ENCODE measurements around the gene XXYLT1. TPM values are rescaled to one million over a fixed set of nuclear protein-coding genes. Genes with fewer than 3 reads are reported as not detected.
A peak's percentile ranks its signal among the peaks of the same experiment; 100 is the strongest.
"Not testable (repeated sequence)": the region's sequence is repeated elsewhere in the genome, so short reads cannot be mapped to it uniquely, and the experiment has no call there.

Gene XXYLT1
- total RNA-seq, 1 donor: 29.4 TPM

DNA sequence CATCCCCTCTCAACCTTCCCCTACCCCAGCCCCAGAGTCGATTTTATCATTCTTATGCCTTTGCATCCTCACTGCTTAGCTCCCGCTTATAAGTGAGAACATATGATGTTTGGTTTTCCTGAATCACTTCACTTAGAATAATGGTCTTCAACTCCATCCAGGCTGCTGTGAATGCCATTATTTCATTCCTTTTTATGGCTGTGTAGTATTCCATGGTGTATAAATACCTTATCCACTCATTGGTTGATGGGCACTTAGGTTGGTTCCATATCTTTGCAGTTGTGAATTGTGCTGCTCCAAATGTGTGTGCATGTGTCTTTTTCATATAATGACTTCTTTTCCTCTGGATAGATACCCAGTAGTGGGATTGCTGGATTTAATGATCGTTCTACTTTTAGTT, 233.4 kb downstream of the XXYLT1 start:
- not testable (repeated sequence) for DNase-seq (ENCODE audit: low read depth in 2 of 3, low spot score in 2 of 3)

DNA sequence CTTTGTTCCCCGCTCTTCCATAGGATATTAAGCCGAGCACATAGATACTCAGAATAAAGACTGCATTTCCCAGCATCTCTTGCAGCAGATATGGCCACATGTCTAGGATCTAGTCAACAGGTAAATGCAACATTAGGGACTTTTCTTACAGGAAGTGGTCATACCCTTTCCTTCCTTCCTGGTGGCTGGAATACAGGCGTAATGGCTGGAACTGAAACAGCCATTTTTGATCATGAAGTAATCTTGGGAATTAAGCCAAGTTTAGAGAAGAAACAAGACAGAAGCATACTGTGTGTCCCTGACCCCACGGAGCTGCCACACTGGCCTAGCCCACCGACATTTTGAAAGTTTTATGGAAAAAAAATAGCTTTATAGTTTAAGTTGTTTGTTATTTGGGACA, 234.0 kb downstream of the XXYLT1 start:
- DNase-seq (ENCODE audit: low read depth in 2 of 3, low spot score in 2 of 3): no peak

DNA sequence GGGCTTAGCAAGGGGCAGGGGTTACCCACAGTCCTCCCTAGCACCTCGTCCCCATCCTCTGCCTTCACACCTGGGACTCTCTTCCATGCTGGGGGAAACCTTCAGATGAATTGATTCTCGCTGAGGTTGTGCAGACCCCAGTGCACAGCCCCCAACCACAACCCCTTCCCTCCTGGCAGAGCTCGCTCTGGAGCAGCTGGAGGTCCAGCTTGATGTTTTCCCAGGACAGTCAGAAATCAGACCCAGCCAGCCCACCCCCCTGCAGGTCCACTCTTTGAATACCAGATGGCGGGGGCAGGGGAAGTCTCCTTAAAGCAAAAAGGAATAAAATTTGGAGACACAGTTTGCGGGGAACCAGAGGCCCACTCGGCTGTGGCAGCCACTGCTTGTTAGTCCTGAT, 234.4 kb downstream of the XXYLT1 start:
- DNase-seq (ENCODE audit: low read depth in 2 of 3, low spot score in 2 of 3): no peak

DNA sequence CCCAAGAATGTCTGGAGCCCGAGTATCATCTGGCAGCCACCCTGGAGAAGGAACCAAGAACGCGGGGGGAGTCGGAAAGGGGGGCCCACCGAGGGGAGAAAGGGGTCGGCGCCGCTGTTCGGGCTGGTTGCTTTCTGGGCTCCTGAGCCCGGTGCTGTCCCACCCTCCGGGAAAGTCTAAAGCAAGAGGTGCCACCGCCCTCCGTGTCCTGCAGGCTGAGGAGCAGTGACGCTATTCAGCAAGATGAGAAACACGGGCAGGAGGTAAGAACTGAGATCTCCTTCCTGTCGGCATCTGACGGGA, 234.8 kb downstream of the XXYLT1 start:
- no peak for DNase-seq (ENCODE audit: low read depth in 2 of 3, low spot score in 2 of 3)

DNA sequence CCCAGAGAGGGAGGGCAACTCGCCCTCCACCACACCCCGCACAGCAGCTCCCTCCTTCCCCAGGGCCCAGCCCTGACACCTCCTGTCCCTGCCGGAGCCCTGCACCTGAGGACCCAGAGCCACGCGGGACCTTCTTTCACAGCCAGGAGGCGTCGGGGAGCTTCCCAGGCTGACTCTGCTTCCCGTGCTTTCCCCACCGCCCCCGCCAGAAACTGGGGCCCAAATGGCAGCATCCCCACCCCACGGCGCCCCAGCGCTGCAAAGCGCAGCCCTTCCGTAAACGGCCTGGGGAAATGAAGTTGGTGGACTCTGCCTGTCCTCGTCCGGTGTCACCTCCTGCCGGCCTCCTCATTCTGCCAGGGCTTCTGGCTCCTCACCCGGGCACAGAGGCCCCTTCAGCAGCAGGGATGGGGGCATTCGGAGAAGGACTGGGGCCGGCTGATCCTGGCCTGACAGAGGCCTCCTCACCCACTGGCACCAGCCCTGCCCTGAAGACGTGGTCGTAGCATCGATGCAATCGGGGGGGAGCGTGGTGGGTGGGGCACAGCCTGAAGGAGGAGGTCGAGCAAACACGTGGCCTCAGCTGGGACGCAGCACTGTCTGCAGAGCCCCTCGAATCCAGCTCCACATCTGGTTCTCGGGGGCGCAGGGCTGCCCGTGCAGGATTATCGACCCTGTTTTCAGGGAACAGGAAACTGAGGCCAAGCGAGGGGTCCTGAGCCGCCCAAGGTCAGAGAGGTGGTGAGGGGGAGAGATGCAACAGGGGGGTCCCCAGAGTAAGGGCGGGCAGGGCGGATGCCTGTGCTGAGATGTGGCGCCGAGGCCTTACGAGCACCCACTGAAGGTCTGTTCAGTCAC, 235.4 kb downstream of the XXYLT1 start:
- DNase-seq (ENCODE audit: low read depth in 2 of 3, low spot score in 2 of 3): no peak

DNA sequence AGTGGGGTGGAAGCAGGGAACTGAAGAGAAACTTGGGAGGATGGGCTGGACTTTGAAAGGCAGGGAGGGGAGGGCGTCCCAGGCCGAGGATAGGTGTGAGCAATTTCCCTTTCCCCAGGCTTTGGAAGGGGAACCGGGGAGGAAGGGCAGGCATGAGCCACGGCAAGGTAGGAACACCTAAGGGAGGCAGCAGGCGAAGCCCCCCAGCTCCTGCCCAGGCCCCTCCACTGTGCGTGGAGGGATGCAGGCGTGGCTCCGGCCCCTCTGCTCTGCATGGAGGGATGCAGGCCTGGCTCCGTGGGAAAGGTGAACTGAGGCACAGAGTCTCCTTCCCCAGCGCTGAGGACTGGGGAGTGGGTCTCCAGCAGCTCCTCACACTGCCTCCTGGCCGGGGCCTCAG, 236.4 kb downstream of the XXYLT1 start:
- no peak for DNase-seq (ENCODE audit: low read depth in 2 of 3, low spot score in 2 of 3)

DNA sequence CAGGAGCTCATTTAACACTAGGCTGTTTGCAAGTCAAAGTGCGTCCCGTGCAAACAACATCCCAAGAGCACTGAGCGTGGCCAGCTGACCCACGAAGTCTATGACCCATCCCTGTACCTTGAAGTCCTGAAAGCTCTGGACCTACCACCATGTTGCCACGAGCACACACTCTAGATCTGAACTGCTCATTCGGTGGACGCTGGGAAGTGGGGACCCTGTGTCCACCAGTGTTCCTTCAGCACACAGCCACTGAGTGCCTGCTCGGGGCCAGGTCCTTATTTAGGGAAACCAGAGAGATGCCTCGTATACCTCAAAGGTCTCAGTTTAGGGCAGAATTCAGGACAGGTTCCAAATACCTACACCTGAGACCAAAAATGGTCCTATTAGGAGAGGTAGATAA, 236.9 kb downstream of the XXYLT1 start:
- no peak for DNase-seq (ENCODE audit: low read depth in 2 of 3, low spot score in 2 of 3)

DNA sequence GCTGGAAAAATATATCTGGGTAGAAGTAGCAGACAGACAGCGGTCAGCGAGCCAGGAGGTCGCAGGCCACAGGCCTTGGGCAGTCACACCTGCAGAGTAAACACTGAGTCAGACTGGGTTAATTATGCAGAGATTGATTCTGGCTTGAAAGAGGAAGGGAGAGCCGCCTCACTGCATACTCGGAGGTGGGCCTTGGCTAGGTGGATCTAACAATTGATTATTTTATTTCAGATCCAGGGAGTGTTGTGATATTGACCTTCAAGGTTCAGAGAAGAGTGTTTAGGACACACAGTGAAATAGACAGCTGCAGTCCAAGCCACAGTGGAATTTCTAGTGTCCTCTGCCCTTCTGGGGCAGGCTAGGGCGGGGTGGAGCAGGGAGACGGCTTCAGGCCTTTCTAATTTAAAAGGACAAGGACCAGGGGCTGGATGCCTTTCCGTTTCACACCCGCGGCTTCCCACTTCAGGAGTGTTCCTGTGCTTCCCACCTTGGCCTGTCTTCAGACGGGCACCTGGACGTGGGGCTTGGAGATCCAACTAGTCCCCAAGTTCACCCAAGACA, 237.3 kb downstream of the XXYLT1 start:
- DNase-seq (ENCODE audit: low read depth in 2 of 3, low spot score in 2 of 3): no peak

DNA sequence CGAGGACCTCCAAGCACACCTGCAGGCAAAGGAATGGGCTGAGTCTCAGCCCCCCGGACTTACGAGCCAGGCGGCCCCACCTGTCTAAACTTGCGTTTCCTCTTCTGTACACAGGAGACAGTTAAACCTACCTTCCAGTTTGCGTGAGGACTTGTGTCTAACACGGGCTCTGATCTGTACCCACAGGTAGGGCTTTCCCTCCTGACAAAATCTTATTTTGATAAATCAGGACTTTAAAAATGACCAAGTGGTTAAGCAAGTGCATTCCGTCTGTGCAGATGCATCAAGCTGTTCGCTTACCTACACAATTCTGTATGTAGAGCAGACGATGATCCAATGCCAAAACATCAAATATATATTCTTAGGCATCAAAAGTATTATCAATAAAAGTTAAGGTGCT, 238.0 kb downstream of the XXYLT1 start:
- DNase-seq (ENCODE audit: low read depth in 2 of 3, low spot score in 2 of 3): no peak

DNA sequence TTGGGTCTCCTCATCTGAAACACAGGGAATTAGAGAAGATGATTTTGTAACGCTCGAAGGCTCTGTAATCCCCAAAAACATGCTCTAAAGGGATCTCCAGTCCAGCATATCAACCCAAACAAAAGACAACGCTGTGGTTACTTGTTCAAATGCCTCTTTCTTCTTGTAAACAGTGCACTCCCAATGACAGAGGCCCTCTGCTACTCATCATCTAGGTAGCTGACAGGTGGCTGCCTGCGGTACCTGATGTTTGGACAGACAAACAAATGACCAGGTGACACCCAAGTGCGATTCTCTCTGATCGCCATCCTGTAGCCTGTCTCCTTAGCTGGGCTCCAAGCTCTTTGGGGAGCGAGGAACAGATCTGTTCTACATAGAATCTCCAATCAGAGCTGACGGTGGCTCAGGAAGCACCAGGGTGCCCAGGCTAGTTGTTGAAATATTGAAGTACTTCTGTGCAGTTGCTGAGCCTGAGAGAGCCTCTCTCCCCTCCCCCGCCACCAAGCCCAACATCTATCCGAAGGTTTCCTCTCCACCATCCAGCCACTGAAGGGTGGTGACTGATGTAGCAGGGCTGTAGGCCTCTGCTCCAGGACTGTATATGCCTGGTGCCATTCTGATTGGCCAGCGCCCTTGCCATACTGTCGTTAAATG, 238.7 kb downstream of the XXYLT1 start:
- no peak for DNase-seq (ENCODE audit: low read depth in 2 of 3, low spot score in 2 of 3)

DNA sequence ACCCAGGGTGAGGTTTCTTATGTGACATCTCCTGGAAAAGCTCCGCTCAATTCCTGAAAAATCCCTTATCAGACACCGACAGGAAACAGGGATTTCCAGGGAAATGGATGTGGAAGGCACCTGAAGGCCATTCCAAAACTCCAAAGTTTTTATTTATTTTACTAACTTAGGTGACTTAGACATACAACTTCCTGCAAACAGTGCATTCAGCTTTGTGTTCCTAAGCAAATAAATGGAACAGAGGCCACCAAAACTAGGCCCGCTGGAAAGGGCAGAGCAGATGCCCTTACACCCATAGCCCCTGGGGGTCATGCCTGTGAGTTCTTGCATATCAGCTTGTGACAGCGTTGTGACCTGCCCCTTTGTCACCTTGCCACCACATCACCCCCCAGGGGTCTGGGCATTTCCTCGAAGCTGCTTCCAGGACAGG, 239.4 kb downstream of the XXYLT1 start:
- no peak for DNase-seq (ENCODE audit: low read depth in 2 of 3, low spot score in 2 of 3)

DNA sequence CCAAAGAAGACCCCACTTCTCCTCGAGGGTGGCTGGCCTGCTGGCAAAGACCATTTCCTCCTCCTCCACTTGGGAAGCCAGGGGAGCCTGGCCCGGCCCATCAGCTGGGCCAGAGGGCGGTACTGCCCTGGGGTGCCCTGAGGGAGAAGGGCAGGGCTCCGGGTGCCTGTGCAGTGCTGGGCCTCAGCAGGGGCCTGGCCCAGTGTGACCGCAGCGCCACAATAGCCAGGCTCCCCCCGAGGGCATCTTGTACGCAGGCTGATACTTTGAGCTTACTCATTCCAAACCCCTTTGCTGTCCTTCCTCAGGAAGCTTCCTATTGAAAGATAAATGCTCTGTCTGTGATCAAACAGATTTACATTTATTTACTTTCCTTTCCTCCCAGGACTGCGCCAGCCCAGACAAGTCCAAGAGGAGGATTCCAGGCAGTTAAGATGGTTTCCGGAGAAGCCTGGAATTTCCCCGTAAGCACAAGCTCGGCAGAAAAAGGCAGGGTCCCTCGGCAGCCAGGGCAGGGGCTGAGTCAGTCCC, 240.1 kb downstream of the XXYLT1 start:
- peak in 1 of 3 donors; percentile 51 for DNase-seq (ENCODE audit: low read depth in 2 of 3, low spot score in 2 of 3)

DNA sequence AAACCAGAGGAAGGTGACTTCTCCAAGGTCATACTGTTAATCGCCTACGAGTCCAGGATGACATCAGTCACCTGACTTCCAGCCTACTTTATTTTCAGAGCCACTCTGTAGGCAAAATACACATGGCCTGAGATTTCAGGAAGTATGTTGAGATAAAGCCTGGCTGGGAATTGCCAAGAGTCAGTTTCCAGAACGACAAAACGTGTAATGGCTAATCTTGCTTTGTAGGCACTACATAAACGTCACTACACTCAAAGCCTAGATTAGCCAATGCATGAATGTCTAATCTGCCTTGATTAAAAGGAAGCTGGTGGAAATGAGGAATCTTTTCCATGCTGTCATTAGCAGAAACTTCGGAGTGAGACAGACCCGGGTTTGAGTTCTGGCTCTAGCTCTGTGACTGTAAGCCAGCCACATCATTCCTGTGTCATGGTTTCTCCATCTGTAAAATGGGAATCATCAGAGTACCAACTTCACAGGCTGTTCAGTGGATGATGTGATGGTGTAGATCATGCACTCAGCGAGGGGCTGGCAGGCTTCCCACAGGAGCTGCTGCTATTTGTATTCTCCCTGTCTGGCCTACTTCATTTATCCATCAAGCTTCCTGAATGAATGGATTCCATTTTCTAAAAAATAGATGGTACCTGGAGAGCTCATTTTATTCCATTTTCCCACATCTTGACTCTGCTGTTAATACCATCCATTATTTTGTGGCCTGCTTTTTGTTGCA, 241.9 kb downstream of the XXYLT1 start:
- no peak for DNase-seq (ENCODE audit: low read depth in 2 of 3, low spot score in 2 of 3)

DNA sequence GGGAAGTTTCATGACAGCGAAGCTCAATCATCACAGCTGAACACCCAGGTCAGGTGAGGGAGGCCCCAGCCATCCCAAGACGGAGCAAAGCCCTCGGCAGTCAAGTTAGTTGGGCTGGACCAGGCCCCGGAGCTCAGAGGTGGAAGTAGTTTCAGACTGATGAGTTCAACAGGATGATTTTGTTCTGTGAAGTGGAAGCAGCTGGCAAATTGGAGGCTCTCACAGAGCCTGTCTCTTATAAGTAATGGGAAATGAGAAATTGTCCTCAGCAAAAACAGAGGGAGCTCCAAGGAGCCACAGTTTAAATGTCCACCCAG, 245.1 kb downstream of the XXYLT1 start:
- no peak for DNase-seq (ENCODE audit: low read depth in 2 of 3, low spot score in 2 of 3)

DNA sequence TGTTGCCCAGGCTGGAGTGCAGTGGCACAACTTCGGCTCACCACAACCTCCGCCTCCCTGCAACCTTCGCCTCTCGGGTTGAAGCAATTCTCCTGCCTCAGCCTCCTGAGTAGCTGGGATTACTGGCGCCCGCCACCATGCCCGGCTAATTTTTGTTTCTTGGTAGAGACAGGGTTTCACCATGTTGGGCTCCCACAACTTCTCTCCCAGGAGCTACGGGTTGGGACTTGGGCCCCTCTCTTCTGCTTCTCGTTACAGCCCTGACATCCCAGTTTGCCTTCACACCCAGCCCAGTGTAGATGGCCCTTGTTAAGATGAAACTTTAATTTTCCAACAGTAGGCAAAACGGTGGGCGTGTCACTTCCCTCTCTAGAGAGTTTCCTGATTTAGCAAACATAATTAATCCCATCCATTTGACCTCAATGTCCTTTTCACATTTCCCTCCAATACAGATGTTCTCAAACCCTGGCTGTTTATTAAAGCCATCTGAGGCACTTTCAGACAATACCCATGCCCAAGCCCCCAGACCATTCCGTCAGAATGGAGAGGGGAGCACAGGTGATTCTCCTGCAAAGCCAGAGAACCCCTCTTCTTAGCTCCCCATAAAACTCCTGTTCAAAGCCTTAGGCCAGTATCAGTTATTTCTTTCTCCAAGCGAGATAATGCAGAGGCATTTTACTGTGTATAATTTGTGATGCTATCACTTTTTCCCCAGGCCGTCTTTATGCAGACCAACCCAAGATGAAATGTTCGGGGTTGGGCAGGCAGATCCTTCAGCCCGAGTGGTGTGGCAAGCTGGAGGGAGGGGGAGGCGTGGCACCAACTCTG, 245.7 kb downstream of the XXYLT1 start:
- no peak for DNase-seq (ENCODE audit: low read depth in 2 of 3, low spot score in 2 of 3)

DNA sequence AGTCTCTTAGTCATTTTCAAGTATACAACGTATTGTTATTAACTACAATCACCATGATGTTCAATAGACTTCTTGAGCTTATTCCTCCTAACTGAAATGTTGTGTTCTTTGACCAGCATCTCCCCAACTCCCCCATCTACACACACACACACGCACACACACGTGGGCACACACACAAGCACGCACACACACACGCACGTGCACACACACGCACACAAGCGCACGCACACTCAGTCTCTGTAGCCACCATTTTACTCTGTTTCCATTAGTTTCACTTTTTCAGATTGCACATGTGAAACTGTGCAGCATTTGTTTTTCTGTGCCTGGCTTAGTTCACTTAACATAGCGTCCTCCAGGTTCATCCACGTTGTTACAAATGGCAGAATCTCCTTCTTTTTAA, 247.0 kb downstream of the XXYLT1 start:
- no peak for DNase-seq (ENCODE audit: low read depth in 2 of 3, low spot score in 2 of 3)

DNA sequence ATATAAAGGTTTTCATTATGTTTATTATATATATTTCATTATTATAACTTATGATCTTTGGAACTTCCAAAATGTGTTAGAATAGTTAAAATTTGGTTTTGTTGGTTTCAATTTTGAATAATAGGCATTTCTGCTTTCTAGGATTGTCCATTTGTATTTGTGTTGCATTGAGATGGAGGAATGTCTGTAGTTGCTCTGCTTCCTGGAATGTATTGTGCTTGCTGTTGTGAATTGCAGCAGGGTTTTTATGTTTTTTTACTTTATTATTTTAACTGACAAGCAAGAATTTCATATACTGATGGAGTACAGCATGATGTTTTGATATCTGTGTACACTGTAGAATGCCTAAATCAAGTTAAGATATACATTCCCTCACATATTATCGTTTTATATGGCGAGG, 247.4 kb downstream of the XXYLT1 start:
- DNase-seq (ENCODE audit: low read depth in 2 of 3, low spot score in 2 of 3): peak in 1 of 3 donors; percentile 18

DNA sequence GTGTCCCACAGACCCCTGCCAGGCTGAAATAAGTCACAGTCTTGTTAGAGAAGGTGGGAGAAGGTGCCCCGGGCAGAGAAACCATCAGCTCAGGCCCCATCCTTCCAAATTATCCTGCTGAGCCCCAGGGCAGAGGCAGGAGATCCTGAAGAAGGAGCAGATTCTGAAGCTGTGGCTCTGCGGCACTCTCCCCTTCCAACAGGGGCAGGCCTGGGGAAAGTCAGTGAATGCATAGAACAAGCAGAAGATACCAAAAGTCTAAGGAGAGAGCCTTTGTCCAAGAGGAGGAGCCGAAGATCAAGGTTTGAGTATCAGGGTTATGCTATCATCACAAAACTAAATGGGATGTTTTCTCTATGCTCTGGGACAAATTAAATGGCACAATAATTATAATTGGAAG, 249.3 kb downstream of the XXYLT1 start:
- DNase-seq (ENCODE audit: low read depth in 2 of 3, low spot score in 2 of 3): no peak

DNA sequence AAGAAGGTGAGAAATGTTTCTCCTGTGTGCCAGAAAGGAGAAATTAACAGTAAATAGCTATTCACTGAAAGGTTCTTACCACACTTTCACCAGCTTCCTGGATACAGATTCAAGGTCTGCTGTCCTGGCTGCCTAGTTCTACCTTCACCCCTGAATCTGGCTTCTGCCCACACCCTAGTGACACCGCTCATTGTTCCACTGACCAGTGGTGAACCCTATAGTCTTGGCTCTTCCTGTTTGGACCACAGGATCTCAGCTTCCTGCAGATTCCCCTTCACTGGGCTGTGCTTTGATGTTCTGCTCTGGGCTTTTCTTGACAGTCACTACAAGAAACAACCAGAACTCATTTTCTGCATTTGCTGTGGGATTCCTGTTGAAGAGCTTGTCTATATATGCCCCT, 250.0 kb downstream of the XXYLT1 start:
- DNase-seq (ENCODE audit: low read depth in 2 of 3, low spot score in 2 of 3): no peak

DNA sequence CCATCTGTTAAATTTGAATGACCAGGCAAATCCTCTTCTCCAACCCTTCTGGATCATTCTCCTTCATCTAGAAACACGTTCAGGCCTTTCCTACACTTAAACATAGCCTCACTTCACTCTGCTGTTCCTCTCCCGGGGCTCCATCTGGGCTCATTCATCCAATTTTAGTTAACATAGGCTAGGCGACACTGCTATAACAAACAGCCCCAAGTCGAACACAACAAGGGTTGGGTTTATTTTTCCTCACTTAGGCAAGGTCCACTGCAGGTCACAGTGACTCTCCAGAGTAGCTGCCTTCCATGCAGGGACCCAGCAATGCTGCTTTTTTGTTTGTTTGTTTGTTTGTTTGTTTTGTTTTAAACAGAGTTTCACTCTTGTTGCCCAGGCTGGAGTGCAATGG, 250.8 kb downstream of the XXYLT1 start:
- no peak for DNase-seq (ENCODE audit: low read depth in 2 of 3, low spot score in 2 of 3)

DNA sequence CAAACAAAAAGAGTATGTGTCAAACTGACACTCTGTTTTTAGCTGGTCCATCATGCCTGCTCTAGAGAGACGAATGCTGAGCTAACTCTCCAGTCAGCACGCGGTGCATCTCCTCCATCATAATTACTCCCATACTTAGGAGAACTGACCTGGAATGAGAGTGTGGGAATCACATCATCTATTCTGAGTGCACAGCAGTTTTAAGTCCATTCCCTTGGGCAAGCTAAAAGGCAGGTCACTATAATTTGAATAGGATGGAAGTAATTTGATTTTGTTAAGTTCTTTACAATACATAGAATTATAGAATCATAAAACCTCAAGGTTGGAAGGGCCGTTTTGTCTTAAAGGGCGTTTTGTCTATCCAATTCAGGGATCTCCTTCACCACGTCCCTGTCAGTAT, 251.6 kb downstream of the XXYLT1 start:
- no peak for DNase-seq (ENCODE audit: low read depth in 2 of 3, low spot score in 2 of 3)

Measured in hematopoietic multipotent progenitor cell (in vitro differentiated cells).